HG03457 (cell line): Measurements from ENCODE around the gene INHBA.

Experiments
- ATAC-seq: cut with Tn5 transposase; IDR thresholded peaks from one replicate; pipeline ENCODE4 v1.9.1; 2021; ENCODE audit warnings: moderate number of reproducible peaks; ENCODE audit not compliant: unreplicated experiment

The INHBA gene

DNA sequence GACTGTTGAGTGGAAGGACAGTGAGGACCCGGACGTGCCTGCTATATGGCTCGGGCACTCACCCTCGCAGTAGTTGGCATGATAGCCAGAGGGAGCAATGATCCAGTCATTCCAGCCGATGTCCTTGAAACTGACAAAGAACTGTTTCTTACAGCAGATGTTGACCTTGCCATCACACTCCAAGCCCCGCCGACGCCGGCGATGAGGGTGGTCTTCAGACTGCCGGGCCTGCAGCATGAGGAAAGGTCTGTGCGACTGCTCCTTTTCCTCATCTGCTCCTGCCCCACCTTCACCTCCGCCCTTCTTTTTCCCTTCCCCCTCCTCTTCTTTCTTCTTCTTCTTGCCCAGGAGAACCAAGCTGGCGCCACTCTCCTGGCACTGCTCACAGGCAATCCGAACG is 13.1 kb downstream of the INHBA start:
- ATAC-seq = no peak

DNA sequence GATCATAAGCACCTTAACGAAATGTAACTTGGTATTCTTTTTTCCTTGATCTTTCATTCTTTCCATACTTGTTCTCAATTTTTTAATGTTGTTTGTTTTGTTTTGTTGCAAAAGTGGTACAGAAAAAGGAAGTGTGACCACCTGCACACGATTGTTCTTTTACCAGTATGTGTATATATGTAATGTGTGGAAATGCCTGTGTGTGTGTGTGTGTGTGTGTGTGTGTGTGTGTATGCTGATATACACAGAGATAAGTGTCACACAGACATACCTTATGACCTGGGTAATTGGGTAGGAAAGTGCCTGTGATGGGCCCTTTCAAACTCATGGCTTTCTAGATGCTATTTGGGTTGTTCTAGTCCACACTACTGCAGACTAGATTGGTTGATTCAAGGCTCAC is 14.0 kb downstream of the INHBA start:
- ATAC-seq = no peak

DNA sequence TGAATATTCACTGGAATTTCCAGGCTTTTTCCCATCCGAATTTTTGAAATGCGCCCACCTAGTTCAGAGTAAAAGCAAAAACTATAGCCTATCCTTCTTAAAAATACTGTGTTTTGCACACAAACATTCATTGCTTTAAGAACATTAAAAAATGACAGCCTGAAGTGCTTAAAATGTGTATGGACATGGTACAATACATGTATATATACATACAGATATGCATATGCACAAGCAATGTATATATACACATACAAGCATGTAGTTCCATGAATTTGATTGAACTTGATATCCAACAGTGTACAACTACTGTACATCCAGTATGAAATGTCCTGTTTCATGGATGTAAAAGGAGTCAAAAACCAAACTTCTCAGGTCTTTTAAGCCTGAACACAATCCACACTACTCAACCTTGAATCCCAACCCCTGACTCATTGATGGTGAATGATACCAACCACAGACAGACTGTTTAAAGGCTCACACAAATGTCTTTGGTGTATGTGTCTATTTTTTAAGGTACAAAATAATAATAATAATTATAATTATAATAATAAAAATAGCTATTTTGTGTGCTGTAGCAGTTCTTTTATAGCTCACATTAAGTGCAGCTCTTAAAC is 14.8 kb downstream of the INHBA start:
- ATAC-seq = no peak

DNA sequence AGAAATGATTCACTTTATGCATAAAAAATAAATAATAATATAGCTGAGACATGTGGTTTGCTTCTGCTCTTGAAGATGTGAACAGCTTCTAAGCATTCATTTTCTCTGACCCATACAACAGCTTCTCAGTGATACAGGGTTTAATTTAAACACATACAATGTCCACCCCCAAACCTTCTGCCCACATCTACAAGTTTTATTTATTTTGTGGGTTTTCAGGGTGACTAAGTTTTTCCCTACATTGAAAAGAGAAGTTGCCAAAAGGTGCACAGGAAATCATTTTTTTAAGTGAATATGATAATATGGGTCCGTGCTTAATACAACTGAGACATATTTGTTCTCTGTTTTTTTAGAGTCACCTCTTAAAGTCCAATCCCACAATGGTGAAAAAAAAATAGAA is 17.2 kb downstream of the INHBA start:
- no peak for ATAC-seq

- ATAC-seq = no peak
Measured at GRCh38 chr7:41682422-41682821, 20.5 kb downstream of the INHBA start.

DNA sequence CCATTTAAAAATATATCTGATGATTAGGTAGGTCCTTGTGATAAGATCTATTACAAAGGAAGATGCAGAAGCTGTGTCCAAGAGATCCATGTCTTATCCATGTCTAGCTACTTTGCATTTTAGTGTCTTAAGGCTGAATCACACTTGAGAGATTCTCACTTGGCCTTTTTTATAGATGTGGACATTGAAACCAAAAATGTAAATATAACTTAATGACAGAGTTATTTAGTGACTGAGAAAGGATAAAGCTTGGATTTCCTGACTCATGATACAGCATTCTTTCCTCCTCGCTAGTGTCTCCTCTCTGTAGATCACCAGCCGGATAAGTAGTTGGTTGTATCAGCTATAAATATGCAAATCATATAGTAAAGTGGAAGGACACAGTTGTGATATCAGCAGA is 23.3 kb downstream of the INHBA start:
- ATAC-seq = no peak

DNA sequence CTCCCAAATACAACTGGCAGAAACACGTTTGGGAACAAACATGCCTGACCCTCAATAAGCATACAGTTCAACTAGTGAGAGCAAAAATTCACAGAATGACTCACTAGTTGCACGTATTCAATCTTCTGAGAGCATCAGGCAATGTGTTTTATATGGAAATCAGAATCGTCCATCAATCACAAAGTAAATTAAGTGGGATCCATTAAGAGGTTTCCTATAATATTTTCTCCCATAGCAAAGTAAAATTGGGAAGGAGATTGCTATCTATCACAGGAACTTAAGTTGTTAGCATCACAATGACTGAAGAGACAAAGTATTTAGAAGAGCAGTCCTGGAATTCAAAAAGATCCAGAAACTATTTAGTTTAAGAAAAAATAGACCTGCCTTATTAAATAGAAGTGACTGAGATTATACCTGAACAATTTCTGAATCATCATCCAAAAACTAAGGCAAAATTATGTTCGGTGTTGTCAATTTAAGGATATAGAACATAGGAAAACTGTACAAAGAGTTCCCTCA is 28.3 kb downstream of the INHBA start:
- ATAC-seq = no peak

GRCh38 chr7:41661596-41661995 is 41.3 kb downstream of the INHBA start:
- no peak for ATAC-seq

GRCh38 chr7:41659539-41659938 is 43.4 kb downstream of the INHBA start:
- ATAC-seq = no peak

GRCh38 chr7:41656366-41656765 is 46.5 kb downstream of the INHBA start:
- no peak for ATAC-seq

DNA sequence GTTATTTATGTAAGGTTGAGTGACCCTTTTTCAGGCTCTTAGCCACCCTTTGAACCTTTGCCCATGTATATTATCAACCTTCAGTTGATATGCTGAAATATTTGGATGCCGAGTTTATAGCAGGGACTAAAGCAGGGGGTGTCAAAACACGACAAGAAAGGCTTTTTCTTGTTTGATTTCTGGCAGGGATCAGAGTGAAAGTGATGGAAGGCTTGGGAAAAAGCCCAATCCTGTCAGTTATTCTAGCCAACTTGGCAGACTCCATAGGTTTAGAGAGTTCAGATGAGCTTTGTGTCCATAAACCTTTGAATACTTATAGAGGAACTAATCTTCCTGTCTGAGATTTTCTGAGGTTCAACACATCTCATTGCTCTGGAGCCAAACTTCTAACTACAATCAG is 47.5 kb downstream of the INHBA start:
- ATAC-seq = no peak

DNA sequence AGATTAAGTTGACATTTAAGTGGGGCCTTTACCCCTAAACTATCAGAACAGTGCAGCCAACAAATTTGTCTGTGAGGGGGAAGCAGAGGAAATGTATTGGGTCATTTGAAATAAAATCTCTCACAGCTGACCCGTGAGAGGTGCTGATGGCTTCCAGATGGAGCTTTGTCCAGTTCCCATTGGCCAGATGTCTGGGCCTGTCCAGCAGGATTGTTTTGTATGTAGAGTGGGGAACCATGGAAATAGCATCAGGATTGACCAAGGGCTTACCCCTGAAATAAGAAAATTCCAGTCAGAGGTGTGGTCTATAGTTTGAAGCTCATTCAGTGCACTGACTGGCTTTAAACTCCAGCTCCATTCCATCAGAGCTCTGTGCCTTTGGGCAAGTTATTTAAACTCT is 50.6 kb downstream of the INHBA start:
- ATAC-seq = no peak

- ATAC-seq = no peak
Measured at GRCh38 chr7:41648501-41648900, 54.4 kb downstream of the INHBA start.

DNA sequence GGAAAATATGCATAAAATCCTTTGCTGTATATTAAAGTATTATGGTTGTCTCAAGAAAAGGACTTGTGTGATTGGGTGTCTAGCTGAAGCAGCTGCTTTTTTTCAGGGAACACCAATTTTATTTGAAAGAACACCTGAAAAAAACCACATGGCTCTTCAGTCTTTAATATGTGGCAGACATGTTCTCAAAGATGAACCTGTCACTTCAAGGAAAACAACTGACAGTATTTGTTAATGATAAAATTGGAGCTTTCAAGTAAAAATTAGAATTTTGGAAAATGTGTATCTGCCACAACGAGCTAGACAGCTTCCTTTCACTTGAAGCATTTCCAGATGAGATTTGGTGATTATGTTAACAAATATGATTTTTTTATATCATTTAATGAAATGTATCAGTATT is 59.3 kb downstream of the INHBA start:
- ATAC-seq = no peak

- no peak for ATAC-seq
Measured at GRCh38 chr7:41641665-41642014, 61.2 kb downstream of the INHBA start.

- ATAC-seq = no peak
Measured at GRCh38 chr7:41641011-41641664, 61.8 kb downstream of the INHBA start.

DNA sequence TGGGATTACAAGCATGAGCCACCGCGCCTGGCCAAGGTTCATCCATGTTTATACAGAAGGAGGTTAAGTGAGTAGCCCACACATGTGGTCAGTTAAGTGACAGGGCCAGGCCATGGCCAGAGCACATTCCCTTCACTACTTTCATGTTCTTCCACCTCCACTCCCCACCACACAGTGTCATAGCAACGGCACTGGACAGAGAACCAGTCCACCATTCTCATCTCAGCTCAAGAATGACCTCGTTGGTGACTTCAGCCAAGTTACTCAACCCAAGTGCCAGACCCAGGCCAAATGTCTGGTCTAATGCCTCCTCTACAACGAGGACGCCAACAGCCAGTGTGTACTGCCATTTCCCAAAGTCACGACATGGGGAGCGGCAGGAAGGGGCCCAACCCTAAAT is 62.4 kb downstream of the INHBA start:
- ATAC-seq = no peak

GRCh38 chr7:41637049-41637448 is 65.8 kb downstream of the INHBA start:
- no peak for ATAC-seq
